Activated effector memory CD4-positive, alpha-beta T cell treated with Interleukin-2 at 50 U/mL for 16 hours (primary cell): ENCODE results near the gene GREM2.

ENCODE experiments used
- DNase-seq: peaks from one replicate; pipeline ENCODE4 v3.0.0-alpha.2; 2020

The GREM2 gene

GRCh38 chr1:240611619-240612480 lies at the start of gene GREM2:
GREM2 (minus strand) TSS chr1:240612155; CDS start chr1:240493475, 118,680 bp downstream.
- DNase-seq: peak; percentile 19

- no peak for DNase-seq
Measured at GRCh38 chr1:240658312-240658960, 46.5 kb upstream of the GREM2 start.

- no peak for DNase-seq
Measured at GRCh38 chr1:240656531-240656930, 44.6 kb upstream of the GREM2 start.

GRCh38 chr1:240652961-240653409 lies 41.0 kb upstream of the GREM2 start:
- no peak for DNase-seq

- DNase-seq: no peak
Measured at GRCh38 chr1:240652549-240652948, 40.6 kb upstream of the GREM2 start.

- DNase-seq: no peak
Measured at GRCh38 chr1:240650877-240651276, 38.9 kb upstream of the GREM2 start.

GRCh38 chr1:240649733-240650721 lies 38.1 kb upstream of the GREM2 start:
- DNase-seq: no peak

GRCh38 chr1:240646571-240647240 lies 34.8 kb upstream of the GREM2 start:
- no peak for DNase-seq

GRCh38 chr1:240644732-240645131 lies 32.8 kb upstream of the GREM2 start:
- DNase-seq: no peak

- DNase-seq: no peak
Measured at GRCh38 chr1:240635466-240636256, 23.7 kb upstream of the GREM2 start.

GRCh38 chr1:240630409-240630808 lies 18.5 kb upstream of the GREM2 start:
- no peak for DNase-seq

GRCh38 chr1:240621249-240621648 lies 9.3 kb upstream of the GREM2 start:
- no peak for DNase-seq

- no peak for DNase-seq
Measured at GRCh38 chr1:240619906-240620621, 8.1 kb upstream of the GREM2 start.

- DNase-seq: no peak
Measured at GRCh38 chr1:240619357-240619756, 7.4 kb upstream of the GREM2 start.

- no peak for DNase-seq
Measured at GRCh38 chr1:240618946-240619345, 7.0 kb upstream of the GREM2 start.

- no peak for DNase-seq
Measured at GRCh38 chr1:240616018-240616417, 4.1 kb upstream of the GREM2 start.

GRCh38 chr1:240613356-240614142 lies 1.6 kb upstream of the GREM2 start:
- DNase-seq: no peak

GRCh38 chr1:240612811-240613210 lies 856 bp upstream of the GREM2 start:
- DNase-seq: no peak

- no peak for DNase-seq
Measured at GRCh38 chr1:240611228-240611618, 732 bp downstream of the GREM2 start.

- DNase-seq: no peak
Measured at GRCh38 chr1:240610636-240611035, 1.3 kb downstream of the GREM2 start.
